ENCODE results near the gene CLOCK. TPM values are rescaled to one million over a fixed set of nuclear protein-coding genes. Genes with fewer than 3 reads are reported as not detected.

CLOCK gene
- total and polyA plus RNA-seq, 2 of the 13 experiments (the other 11 are each of a cell fraction or from before 2014, with no cell fraction given), result 8.8 to 13.5 TPM

DNA sequence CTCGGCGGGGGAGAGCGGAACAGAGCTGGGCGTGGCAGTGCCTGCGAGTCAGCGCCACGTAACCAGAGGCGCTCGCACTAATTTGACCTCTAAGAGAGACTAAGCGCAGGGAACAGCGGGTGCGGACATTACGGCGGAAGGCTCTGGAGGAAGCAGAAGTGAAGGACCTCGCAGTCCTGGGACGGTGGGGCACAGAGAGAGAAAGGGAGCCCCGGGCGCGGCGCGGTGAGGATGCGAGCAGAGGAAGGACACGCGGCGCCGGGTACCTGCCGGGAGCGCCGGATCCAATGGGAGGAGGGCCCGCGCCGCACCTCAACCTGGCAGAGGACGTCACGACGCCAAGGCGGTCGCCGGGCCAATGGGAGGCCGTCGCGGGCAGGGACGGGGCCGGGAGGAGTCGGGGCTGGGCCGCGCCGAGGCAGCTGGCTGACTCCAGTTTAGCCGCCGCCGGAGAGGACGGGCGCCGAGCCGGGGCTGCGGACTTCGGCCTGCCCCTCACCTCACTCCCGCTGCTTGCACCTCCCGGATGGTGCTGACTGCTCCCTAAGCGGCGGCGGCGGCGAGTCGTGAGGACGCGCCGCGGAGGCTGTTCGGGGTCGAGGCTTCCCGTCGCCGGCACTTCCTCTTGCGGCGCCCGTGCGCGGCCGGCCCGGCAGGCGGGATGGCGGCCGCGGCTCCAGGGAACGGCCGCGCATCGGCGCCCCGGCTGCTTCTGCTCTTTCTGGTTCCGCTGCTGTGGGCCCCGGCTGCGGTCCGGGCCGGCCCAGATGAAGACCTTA lies 151.0 kb downstream of the CLOCK start, which contains the start of gene TMEM165 (continued):
- TF ChIP-seq SRY (CRISPR knock-in tag; IDR thresholded peaks at IDR 0.05) (peak; percentile 87), ZNF331 (CRISPR knock-in tag; IDR thresholded peaks at IDR 0.05) (peak; percentile 50; the same call in 1 of the 2 replicates), MEF2D (CRISPR knock-in tag; IDR thresholded peaks at IDR 0.05) (peak; percentile 34; the same call in 1 of the 2 replicates), RBFOX2 (IDR thresholded peaks at IDR 0.05; ENCODE audit: low read depth, low read length) (peak; percentile 96), POGZ (CRISPR knock-in tag; IDR thresholded peaks at IDR 0.05) (peak; percentile 76), ZNF615 (CRISPR knock-in tag; IDR thresholded peaks at IDR 0.05; ENCODE audit: borderline replicate concordance) (0 out of 2 replicates have a peak, but pooled peaks have one; percentile 21), ATF7 (IDR thresholded peaks at IDR 0.05) (no peak), ATF7 (CRISPR knock-in tag; IDR thresholded peaks at IDR 0.05) (0 out of 2 replicates have a peak, but pooled peaks have one; percentile 51), ZFP37 (CRISPR knock-in tag; IDR thresholded peaks at IDR 0.05; ENCODE audit: borderline replicate concordance) (no peak), PITX1 (CRISPR knock-in tag; IDR thresholded peaks at IDR 0.05) (peak; percentile 36), FOXK1 (CRISPR knock-in tag; IDR thresholded peaks at IDR 0.05; ENCODE audit: borderline replicate concordance, low read depth) (peak; percentile 46; the same call in 1 of the 2 replicates), ZNF431 (CRISPR knock-in tag; IDR thresholded peaks at IDR 0.05; ENCODE audit: borderline replicate concordance, low read depth) (peak; percentile 31), ZBTB42 (CRISPR knock-in tag; IDR thresholded peaks at IDR 0.05) (0 out of 2 replicates have a peak, but pooled peaks have one; percentile 13)
- TF ChIP-seq, protein P1, sequence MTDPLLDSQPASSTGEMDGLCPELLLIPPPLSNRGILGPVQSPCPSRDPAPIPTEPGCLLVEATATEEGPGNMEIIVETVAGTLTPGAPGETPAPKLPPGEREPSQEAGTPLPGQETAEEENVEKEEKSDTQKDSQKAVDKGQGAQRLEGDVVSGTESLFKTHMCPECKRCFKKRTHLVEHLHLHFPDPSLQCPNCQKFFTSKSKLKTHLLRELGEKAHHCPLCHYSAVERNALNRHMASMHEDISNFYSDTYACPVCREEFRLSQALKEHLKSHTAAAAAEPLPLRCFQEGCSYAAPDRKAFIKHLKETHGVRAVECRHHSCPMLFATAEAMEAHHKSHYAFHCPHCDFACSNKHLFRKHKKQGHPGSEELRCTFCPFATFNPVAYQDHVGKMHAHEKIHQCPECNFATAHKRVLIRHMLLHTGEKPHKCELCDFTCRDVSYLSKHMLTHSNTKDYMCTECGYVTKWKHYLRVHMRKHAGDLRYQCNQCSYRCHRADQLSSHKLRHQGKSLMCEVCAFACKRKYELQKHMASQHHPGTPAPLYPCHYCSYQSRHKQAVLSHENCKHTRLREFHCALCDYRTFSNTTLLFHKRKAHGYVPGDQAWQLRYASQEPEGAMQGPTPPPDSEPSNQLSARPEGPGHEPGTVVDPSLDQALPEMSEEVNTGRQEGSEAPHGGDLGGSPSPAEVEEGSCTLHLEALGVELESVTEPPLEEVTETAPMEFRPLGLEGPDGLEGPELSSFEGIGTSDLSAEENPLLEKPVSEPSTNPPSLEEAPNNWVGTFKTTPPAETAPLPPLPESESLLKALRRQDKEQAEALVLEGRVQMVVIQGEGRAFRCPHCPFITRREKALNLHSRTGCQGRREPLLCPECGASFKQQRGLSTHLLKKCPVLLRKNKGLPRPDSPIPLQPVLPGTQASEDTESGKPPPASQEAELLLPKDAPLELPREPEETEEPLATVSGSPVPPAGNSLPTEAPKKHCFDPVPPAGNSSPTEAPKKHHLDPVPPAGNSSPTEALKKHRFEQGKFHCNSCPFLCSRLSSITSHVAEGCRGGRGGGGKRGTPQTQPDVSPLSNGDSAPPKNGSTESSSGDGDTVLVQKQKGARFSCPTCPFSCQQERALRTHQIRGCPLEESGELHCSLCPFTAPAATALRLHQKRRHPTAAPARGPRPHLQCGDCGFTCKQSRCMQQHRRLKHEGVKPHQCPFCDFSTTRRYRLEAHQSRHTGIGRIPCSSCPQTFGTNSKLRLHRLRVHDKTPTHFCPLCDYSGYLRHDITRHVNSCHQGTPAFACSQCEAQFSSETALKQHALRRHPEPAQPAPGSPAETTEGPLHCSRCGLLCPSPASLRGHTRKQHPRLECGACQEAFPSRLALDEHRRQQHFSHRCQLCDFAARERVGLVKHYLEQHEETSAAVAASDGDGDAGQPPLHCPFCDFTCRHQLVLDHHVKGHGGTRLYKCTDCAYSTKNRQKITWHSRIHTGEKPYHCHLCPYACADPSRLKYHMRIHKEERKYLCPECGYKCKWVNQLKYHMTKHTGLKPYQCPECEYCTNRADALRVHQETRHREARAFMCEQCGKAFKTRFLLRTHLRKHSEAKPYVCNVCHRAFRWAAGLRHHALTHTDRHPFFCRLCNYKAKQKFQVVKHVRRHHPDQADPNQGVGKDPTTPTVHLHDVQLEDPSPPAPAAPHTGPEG (CRISPR knock-in tag; IDR thresholded peaks at IDR 0.05), result 0 out of 2 replicates have a peak, but pooled peaks have one; percentile 33
- TF ChIP-seq, protein P2, sequence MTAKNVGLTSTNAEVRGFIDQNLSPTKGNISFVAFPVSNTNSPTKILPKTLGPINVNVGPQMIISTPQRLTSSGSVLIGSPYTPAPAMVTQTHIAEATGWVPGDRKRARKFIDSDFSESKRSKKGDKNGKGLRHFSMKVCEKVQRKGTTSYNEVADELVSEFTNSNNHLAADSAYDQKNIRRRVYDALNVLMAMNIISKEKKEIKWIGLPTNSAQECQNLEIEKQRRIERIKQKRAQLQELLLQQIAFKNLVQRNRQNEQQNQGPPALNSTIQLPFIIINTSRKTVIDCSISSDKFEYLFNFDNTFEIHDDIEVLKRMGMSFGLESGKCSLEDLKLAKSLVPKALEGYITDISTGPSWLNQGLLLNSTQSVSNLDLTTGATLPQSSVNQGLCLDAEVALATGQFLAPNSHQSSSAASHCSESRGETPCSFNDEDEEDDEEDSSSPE (CRISPR knock-in tag; IDR thresholded peaks at IDR 0.05), result peak; percentile 88
- TF ChIP-seq, protein P3, sequence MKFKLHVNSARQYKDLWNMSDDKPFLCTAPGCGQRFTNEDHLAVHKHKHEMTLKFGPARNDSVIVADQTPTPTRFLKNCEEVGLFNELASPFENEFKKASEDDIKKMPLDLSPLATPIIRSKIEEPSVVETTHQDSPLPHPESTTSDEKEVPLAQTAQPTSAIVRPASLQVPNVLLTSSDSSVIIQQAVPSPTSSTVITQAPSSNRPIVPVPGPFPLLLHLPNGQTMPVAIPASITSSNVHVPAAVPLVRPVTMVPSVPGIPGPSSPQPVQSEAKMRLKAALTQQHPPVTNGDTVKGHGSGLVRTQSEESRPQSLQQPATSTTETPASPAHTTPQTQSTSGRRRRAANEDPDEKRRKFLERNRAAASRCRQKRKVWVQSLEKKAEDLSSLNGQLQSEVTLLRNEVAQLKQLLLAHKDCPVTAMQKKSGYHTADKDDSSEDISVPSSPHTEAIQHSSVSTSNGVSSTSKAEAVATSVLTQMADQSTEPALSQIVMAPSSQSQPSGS (CRISPR knock-in tag; IDR thresholded peaks at IDR 0.05), result peak; percentile 29; the same call in 1 of the 2 replicates
- TF ChIP-seq, protein P4, sequence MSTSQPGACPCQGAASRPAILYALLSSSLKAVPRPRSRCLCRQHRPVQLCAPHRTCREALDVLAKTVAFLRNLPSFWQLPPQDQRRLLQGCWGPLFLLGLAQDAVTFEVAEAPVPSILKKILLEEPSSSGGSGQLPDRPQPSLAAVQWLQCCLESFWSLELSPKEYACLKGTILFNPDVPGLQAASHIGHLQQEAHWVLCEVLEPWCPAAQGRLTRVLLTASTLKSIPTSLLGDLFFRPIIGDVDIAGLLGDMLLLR (CRISPR knock-in tag; IDR thresholded peaks at IDR 0.05), result peak; percentile 78
- TF ChIP-seq, protein P5, sequence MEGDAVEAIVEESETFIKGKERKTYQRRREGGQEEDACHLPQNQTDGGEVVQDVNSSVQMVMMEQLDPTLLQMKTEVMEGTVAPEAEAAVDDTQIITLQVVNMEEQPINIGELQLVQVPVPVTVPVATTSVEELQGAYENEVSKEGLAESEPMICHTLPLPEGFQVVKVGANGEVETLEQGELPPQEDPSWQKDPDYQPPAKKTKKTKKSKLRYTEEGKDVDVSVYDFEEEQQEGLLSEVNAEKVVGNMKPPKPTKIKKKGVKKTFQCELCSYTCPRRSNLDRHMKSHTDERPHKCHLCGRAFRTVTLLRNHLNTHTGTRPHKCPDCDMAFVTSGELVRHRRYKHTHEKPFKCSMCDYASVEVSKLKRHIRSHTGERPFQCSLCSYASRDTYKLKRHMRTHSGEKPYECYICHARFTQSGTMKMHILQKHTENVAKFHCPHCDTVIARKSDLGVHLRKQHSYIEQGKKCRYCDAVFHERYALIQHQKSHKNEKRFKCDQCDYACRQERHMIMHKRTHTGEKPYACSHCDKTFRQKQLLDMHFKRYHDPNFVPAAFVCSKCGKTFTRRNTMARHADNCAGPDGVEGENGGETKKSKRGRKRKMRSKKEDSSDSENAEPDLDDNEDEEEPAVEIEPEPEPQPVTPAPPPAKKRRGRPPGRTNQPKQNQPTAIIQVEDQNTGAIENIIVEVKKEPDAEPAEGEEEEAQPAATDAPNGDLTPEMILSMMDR (CRISPR knock-in tag; IDR thresholded peaks at IDR 0.05), result peak; percentile 20
